ENCODE results near the gene SLC22A7. TPM values are rescaled to one million over a fixed set of nuclear protein-coding genes. Genes with fewer than 3 reads are reported as not detected.

SLC22A7 gene
- total and polyA plus RNA-seq, 4 experiments from 2014 or later, result not detected

DNA sequence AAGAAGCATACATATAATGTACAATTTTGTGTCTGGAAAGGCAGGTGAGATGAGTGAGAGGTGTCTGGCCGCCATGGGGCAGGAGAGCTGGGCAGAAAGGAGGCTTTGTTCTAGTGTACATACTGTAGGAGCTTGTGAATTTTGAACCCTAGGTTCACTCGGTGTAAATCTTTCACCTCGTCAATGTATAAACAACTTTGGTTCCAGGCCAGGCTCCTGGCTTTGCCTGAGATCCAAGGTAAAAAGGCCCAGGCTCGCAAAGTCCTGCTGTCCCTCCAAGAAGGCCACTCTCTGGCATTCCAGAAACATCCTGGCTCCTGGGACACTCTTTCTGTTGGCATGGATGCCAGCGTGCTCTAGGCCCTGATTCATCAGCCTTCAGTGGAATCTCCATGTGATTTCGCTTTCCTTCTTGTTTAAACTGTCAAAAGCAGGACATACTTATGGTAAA is 7.1 kb upstream of the SLC22A7 start:
- Histone ChIP-seq H3K9me3 (ENCODE audit: control insufficient read depth in 1 of 2, low read length in 2 of 2) (no peaks in the 10 kb centered on the region), H3K4me3 (ENCODE audit: low read length in 2 of 2) (no peak overlapping the region), H3K4me1 (ENCODE audit: insufficient read depth, low read length) (no peaks in the 10 kb centered on the region), H3K27me3 (ENCODE audit: insufficient read depth, low read length) (no peaks in the 10 kb centered on the region), H3K27ac (ENCODE audit: low read depth, low read length) (no peak overlapping the region), H3K36me3 (ENCODE audit: insufficient read depth, low read length) (no peaks in the 10 kb centered on the region)
- Mint-ChIP-seq H3K4me1 (no peaks in the 10 kb centered on the region), H3K36me3 (no peaks in the 10 kb centered on the region), H3K27ac (no peak overlapping the region), H3K9me3 (peaks cover 0 to 2% (median 0%) of the 10 kb centered on the region in 8 donors), H3K4me3 (no peak overlapping the region), H3K27me3 (peaks cover 8 to 15% of the 10 kb centered on the region in 2 donors)
- CTCF ChIA-PET (ENCODE audit: partially characterized antibody), result interaction anchor here (0.6 kb wide), 1 partner anchor 110 kb away, joined by 3 read pairs; no protein-coding TSS in a partner anchor
- DNase-seq, result no peak
- POLR2A ChIA-PET (ENCODE audit: partially characterized antibody), result no interaction called here
- intact Hi-C loops (cut with micrococcal nuclease), result no loop called here

DNA sequence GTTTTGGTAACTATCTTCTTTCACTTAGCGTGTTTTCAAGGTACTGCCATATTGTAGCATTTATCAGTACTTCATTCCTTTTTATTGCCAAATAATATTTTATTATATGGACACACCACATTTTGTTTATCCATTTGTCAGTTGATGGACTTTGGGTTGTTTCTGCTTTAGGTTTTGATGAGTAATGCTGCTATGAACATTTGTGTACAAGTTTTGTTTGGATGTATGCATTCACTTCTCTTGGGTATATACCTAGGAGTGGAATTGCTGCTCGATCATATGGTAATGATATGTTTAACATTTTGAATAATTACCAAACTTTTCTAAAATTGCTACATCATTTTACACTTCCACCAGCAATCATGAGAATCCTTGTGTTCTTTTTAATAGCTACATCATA is 6.4 kb upstream of the SLC22A7 start:
- intact Hi-C loops (cut with micrococcal nuclease), result no loop called here
- POLR2A ChIA-PET (ENCODE audit: partially characterized antibody), result no interaction called here
- no peaks in the 10 kb centered on the region for H3K4me1 ChIP-seq (ENCODE audit: insufficient read depth, low read length)
- no peak for DNase-seq
- no peak overlapping the region for H3K27ac ChIP-seq (ENCODE audit: low read depth, low read length)
- CTCF ChIA-PET (ENCODE audit: partially characterized antibody), result interaction anchor here (1.2 kb wide), 1 partner anchor 62 kb away, joined by 3 read pairs; the partner anchor contains the start of gene DNPH1
- Mint-ChIP-seq H3K27ac (no peak overlapping the region), H3K4me3 (no peak overlapping the region), H3K9me3 (peaks cover 0 to 2% (median 0%) of the 10 kb centered on the region in 8 donors), H3K36me3 (no peaks in the 10 kb centered on the region), H3K4me1 (no peaks in the 10 kb centered on the region), H3K27me3 (peaks cover 9 to 14% of the 10 kb centered on the region in 2 donors)
- no peaks in the 10 kb centered on the region for H3K9me3 ChIP-seq (ENCODE audit: control insufficient read depth in 1 of 2, low read length in 2 of 2)
- H3K27me3 ChIP-seq (ENCODE audit: insufficient read depth, low read length), result no peaks in the 10 kb centered on the region
- no peaks in the 10 kb centered on the region for H3K36me3 ChIP-seq (ENCODE audit: insufficient read depth, low read length)
- H3K4me3 ChIP-seq (ENCODE audit: low read length in 2 of 2), result no peak overlapping the region

- no peak overlapping the region for H3K27ac Mint-ChIP-seq
- no peaks in the 10 kb centered on the region for H3K36me3 Mint-ChIP-seq
- ChIA-PET POLR2A (ENCODE audit: partially characterized antibody) (no interaction called here), CTCF (ENCODE audit: partially characterized antibody) (interaction anchor here (1.2 to 1.5 kb wide), 2 partner anchors 15 to 63 kb away, joined by 3 to 4 read pairs; partner anchors contain the start of gene DNPH1)
- Histone ChIP-seq H3K36me3 (ENCODE audit: insufficient read depth, low read length) (no peaks in the 10 kb centered on the region), H3K27ac (ENCODE audit: low read depth, low read length) (no peak overlapping the region), H3K27me3 (ENCODE audit: insufficient read depth, low read length) (no peaks in the 10 kb centered on the region), H3K4me3 (ENCODE audit: low read length in 2 of 2) (no peak overlapping the region), H3K4me1 (ENCODE audit: insufficient read depth, low read length) (no peaks in the 10 kb centered on the region), H3K9me3 (ENCODE audit: control insufficient read depth in 1 of 2, low read length in 2 of 2) (no peaks in the 10 kb centered on the region)
- peaks cover 6 to 10% of the 10 kb centered on the region in 2 donors for H3K27me3 Mint-ChIP-seq
- H3K9me3 Mint-ChIP-seq, result peaks cover 0 to 2% (median 0%) of the 10 kb centered on the region in 8 donors
- intact Hi-C loops (cut with micrococcal nuclease), result no loop called here
- no peak for DNase-seq
- no peak overlapping the region for H3K4me3 Mint-ChIP-seq
- H3K4me1 Mint-ChIP-seq, result no peaks in the 10 kb centered on the region
Observed at GRCh38 chr6:43292341-43292740, 5.7 kb upstream of the SLC22A7 start.

GRCh38 chr6:43292763-43293318 is 5.2 kb upstream of the SLC22A7 start:
- Histone ChIP-seq H3K9me3 (ENCODE audit: control insufficient read depth in 1 of 2, low read length in 2 of 2) (no peaks in the 10 kb centered on the region), H3K27ac (ENCODE audit: low read depth, low read length) (no peak overlapping the region), H3K36me3 (ENCODE audit: insufficient read depth, low read length) (no peaks in the 10 kb centered on the region), H3K4me1 (ENCODE audit: insufficient read depth, low read length) (no peaks in the 10 kb centered on the region), H3K27me3 (ENCODE audit: insufficient read depth, low read length) (no peaks in the 10 kb centered on the region), H3K4me3 (ENCODE audit: low read length in 2 of 2) (no peak overlapping the region)
- H3K36me3 Mint-ChIP-seq, result no peaks in the 10 kb centered on the region
- no peak overlapping the region for H3K4me3 Mint-ChIP-seq
- DNase-seq, result no peak
- POLR2A ChIA-PET (ENCODE audit: partially characterized antibody), result no interaction called here
- CTCF ChIA-PET (ENCODE audit: partially characterized antibody), result interaction anchor here (1.5 kb wide), 1 partner anchor 15 kb away, joined by 4 read pairs; no protein-coding TSS in a partner anchor
- peaks cover 0 to 2% (median 0%) of the 10 kb centered on the region in 8 donors for H3K9me3 Mint-ChIP-seq
- H3K27me3 Mint-ChIP-seq, result peaks cover 4 to 7% of the 10 kb centered on the region in 2 donors
- H3K27ac Mint-ChIP-seq, result no peak overlapping the region
- intact Hi-C loops (cut with micrococcal nuclease), result no loop called here
- H3K4me1 Mint-ChIP-seq, result no peaks in the 10 kb centered on the region

GRCh38 chr6:43293698-43294097 is 4.4 kb upstream of the SLC22A7 start:
- CTCF ChIA-PET (ENCODE audit: partially characterized antibody), result interaction anchor here (1.5 kb wide), 1 partner anchor 14 kb away, joined by 4 read pairs; no protein-coding TSS in a partner anchor
- intact Hi-C loops (cut with micrococcal nuclease), result no loop called here

GRCh38 chr6:43294536-43294935 is 3.5 kb upstream of the SLC22A7 start:
- Mint-ChIP-seq H3K36me3 (no peaks in the 10 kb centered on the region), H3K9me3 (peaks cover 0 to 2% (median 0%) of the 10 kb centered on the region in 8 donors), H3K27ac (no peak overlapping the region), H3K4me3 (no peak overlapping the region), H3K4me1 (no peaks in the 10 kb centered on the region), H3K27me3 (peaks cover 4 to 10% of the 10 kb centered on the region in 2 donors)
- Histone ChIP-seq H3K9me3 (ENCODE audit: control insufficient read depth in 1 of 2, low read length in 2 of 2) (no peaks in the 10 kb centered on the region), H3K27me3 (ENCODE audit: insufficient read depth, low read length) (no peaks in the 10 kb centered on the region), H3K27ac (ENCODE audit: low read depth, low read length) (no peak overlapping the region), H3K4me3 (ENCODE audit: low read length in 2 of 2) (no peak overlapping the region), H3K36me3 (ENCODE audit: insufficient read depth, low read length) (no peaks in the 10 kb centered on the region), H3K4me1 (ENCODE audit: insufficient read depth, low read length) (no peaks in the 10 kb centered on the region)
- CTCF ChIA-PET (ENCODE audit: partially characterized antibody), result no interaction called here
- intact Hi-C loops (cut with micrococcal nuclease), result no loop called here
- no peak for DNase-seq
- POLR2A ChIA-PET (ENCODE audit: partially characterized antibody), result no interaction called here

More at GRCh38 chr6:43293698-43294097, 4.4 kb upstream of the SLC22A7 start:
- Histone ChIP-seq H3K27me3 (ENCODE audit: insufficient read depth, low read length) (no peaks in the 10 kb centered on the region), H3K9me3 (ENCODE audit: control insufficient read depth in 1 of 2, low read length in 2 of 2) (no peaks in the 10 kb centered on the region), H3K27ac (ENCODE audit: low read depth, low read length) (no peak overlapping the region), H3K4me1 (ENCODE audit: insufficient read depth, low read length) (no peaks in the 10 kb centered on the region), H3K36me3 (ENCODE audit: insufficient read depth, low read length) (no peaks in the 10 kb centered on the region), H3K4me3 (ENCODE audit: low read length in 2 of 2) (no peak overlapping the region)
- POLR2A ChIA-PET (ENCODE audit: partially characterized antibody), result no interaction called here
- Mint-ChIP-seq H3K27me3 (peaks cover 3 to 9% of the 10 kb centered on the region in 2 donors), H3K9me3 (peaks cover 0 to 2% (median 0%) of the 10 kb centered on the region in 8 donors), H3K27ac (no peak overlapping the region), H3K4me1 (no peaks in the 10 kb centered on the region), H3K4me3 (no peak overlapping the region), H3K36me3 (no peaks in the 10 kb centered on the region)
- DNase-seq, result no peak

GRCh38 chr6:43295456-43295855 is 2.6 kb upstream of the SLC22A7 start:
- intact Hi-C loops (cut with micrococcal nuclease), result no loop called here
- Mint-ChIP-seq H3K27me3 (peaks cover 4 to 13% of the 10 kb centered on the region in 2 donors), H3K36me3 (no peaks in the 10 kb centered on the region), H3K27ac (no peak overlapping the region), H3K9me3 (peaks cover 0 to 2% (median 0%) of the 10 kb centered on the region in 8 donors), H3K4me3 (no peak overlapping the region), H3K4me1 (peaks cover 0 to 2% (median 0%) of the 10 kb centered on the region in 4 donors)
- CTCF ChIA-PET (ENCODE audit: partially characterized antibody), result interaction anchor here (1.5 to 2.5 kb wide), 2 partner anchors 13 to 211 kb away, joined by 4 to 18 read pairs; partner anchors contain the start of gene CRIP3
- Histone ChIP-seq H3K9me3 (ENCODE audit: control insufficient read depth in 1 of 2, low read length in 2 of 2) (no peaks in the 10 kb centered on the region), H3K36me3 (ENCODE audit: insufficient read depth, low read length) (no peaks in the 10 kb centered on the region), H3K27ac (ENCODE audit: low read depth, low read length) (no peak overlapping the region), H3K4me3 (ENCODE audit: low read length in 2 of 2) (no peak overlapping the region), H3K4me1 (ENCODE audit: insufficient read depth, low read length) (no peaks in the 10 kb centered on the region), H3K27me3 (ENCODE audit: insufficient read depth, low read length) (no peaks in the 10 kb centered on the region)
- POLR2A ChIA-PET (ENCODE audit: partially characterized antibody), result no interaction called here
- DNase-seq, result no peak
